Measurements from ENCODE around the gene CLDND1.

The CLDND1 gene

DNA sequence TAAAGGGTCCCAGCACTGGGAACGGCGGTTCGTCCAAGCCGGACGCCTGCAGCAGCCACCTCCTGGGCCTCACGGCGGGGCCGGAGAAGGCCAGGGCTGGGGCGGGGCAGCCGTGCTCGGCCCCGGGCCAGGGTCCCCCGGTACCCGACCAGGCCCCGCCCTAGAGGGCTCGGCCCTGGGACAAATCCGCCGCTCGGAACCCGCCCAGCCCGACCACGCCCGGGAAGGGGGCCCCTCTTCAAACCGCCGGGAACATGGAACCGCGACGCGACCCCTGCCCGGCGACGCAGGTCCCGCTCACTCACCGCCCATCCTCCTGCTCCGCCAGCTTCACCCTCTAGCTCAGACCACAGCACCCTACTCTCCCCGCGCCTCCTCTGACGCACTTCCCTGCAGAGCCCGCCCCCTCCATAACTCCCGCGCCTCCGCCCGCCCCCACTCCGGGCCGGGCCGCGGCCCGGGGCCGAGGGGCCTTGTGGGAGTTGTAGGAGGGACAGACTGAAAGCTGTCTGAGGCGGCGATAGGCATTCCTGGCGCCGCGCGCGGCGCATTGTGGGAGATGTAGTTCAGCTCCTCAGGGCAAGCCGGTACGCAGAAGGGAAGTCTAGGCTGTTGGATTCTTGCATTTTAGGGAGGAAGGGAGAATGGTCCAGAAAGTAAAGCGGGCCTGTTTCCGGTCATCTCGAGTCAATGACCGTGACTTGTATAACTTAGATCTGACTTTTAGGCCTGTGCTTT, at the start of gene CLDND1:
Gene CLDND1 (minus strand): TSS at position 359 of the 738 bp plus-strand sequence. CDS start 1,478 bp downstream, outside the sequence.
- TF ChIP-seq, protein P1, sequence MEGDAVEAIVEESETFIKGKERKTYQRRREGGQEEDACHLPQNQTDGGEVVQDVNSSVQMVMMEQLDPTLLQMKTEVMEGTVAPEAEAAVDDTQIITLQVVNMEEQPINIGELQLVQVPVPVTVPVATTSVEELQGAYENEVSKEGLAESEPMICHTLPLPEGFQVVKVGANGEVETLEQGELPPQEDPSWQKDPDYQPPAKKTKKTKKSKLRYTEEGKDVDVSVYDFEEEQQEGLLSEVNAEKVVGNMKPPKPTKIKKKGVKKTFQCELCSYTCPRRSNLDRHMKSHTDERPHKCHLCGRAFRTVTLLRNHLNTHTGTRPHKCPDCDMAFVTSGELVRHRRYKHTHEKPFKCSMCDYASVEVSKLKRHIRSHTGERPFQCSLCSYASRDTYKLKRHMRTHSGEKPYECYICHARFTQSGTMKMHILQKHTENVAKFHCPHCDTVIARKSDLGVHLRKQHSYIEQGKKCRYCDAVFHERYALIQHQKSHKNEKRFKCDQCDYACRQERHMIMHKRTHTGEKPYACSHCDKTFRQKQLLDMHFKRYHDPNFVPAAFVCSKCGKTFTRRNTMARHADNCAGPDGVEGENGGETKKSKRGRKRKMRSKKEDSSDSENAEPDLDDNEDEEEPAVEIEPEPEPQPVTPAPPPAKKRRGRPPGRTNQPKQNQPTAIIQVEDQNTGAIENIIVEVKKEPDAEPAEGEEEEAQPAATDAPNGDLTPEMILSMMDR (IDR thresholded peaks at IDR 0.05; ENCODE audit: insufficient read depth, low read depth, low read length, missing control alignments), result no peak
- peak within 1 kb of the TSS; percentile 87 for H3K4me3 ChIP-seq (ENCODE audit: low read length)
- DNase-seq (ENCODE audit: low read depth), result peak; percentile 98

DNA sequence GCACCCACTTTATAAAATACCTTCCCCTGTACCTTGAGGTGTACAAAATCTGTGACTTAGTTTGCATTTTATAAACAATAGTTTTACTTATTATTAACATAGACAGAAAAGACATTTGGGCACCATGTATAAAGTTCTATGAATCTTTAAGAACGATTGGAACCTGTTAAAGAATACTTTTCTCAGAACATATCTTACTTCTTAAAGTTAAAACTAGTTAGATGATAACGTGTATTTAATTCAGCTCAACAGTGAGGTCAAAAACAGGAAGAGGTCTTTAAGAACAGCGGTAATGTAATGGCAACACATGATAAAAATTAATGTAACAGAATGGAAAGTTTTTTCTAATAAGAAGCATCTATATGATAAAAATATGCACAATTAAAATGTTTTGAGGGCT, 45.7 kb upstream of the CLDND1 start:
- no peak for DNase-seq (ENCODE audit: low read depth)
- TF ChIP-seq, protein P1 (IDR thresholded peaks at IDR 0.05; ENCODE audit: insufficient read depth, low read depth, low read length, missing control alignments), result no peak
- H3K4me3 ChIP-seq (ENCODE audit: low read length), result no peak overlapping the region

DNA sequence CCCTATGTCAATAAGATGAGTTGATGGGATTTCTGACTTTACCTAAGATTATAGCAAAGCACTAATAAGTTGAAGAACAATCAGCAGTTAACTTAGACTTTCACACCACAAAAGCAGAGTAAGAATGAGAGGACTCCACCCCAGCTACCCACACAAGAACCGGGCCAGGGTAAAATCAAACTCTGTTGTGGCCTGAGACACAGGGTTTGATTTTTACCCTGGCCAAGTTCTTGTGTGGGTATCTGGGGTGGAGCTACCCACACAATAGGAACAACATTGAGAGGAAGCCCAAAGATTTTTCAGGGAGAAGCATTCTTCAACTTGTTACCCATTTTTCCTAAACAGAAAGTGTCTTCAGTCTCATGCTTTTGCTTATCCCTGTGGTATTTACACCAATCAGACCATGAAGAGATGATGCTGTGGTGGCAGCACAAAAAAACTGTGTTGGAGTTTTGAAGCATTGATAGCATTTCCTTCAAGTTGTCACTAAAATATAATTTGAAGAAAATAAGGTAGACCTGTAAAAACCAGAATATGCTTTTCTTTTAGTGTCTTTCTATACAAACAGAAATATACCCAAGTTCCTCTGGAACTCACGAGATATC, 45.1 kb upstream of the CLDND1 start:
- DNase-seq (ENCODE audit: low read depth), result no peak
- no peak overlapping the region for H3K4me3 ChIP-seq (ENCODE audit: low read length)
- TF ChIP-seq, protein P1 (IDR thresholded peaks at IDR 0.05; ENCODE audit: insufficient read depth, low read depth, low read length, missing control alignments), result no peak

DNA sequence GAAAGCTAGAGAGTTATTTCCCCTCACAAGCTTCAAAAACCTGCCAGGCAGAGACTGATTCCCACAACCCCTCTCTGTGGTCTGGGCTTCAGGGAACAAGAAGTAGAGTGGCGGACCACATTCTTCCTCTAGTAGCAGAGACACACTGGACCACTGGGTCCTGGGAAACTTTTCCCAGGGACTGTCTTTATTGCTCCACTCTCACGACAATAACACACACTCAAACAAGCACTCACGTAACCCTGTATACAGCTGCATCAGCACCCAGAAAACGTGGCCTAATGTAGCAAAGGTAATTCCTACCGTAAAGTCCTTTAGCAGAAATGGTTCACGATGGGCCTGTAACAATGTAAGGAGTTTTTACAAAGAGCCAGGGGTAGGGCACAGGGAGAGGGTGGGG, 43.1 kb upstream of the CLDND1 start:
- DNase-seq (ENCODE audit: low read depth), result no peak
- TF ChIP-seq, protein P1 (IDR thresholded peaks at IDR 0.05; ENCODE audit: insufficient read depth, low read depth, low read length, missing control alignments), result no peak
- no peak overlapping the region for H3K4me3 ChIP-seq (ENCODE audit: low read length)

DNA sequence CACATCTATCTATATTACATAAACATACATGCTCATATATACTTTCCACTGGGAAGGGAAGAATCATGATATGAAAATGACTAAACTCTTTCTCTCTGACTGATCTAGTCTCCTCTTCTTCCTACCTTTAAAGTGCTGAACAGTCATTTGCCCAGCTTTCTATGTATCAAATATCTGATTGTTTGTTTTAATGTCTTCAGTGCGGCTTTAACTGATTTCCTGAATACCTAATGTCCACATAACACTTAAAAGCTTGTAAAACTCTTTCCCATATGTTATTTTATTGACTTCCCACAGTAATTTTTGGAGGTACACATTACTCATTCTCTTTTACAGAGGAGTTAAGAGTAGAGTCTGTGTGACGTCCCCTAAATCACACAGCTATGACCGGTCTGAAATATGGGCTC, 42.5 kb upstream of the CLDND1 start:
- TF ChIP-seq, protein P1 (IDR thresholded peaks at IDR 0.05; ENCODE audit: insufficient read depth, low read depth, low read length, missing control alignments), result no peak
- DNase-seq (ENCODE audit: low read depth), result no peak
- no peak overlapping the region for H3K4me3 ChIP-seq (ENCODE audit: low read length)

DNA sequence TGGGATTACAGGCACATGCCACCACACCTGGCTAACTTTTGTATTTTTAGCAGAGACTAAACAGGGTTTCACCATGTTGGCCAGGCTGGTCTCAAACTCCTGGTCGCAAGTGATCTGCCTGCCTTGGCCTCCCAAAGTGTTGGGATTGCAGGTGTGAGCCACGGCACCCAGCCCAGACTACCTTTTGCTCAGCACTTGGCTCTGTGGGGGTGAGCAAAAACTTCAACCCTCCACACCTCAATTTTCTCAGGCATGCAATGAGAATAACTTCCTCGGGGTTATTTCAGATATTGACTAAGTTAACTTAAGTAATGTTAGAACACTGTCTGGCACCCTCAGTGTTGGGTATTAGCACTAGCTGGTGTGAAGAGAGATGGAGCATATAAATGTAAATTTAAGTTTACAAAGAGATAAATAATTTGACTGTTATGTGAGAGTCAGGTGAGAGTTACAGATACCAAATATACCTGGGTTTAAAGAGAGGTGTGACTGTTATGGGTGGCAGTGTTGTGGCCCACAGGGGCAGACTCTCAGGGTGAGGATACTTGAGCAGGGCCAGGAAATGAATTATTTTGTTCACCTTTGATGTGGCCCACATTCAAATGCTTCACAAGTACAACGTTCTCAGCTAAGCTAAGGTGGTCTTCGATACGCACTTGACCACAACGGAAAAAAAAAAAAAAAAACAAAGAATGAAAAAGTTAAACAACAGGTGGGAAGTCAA, 41.7 kb upstream of the CLDND1 start:
- no peak overlapping the region for H3K4me3 ChIP-seq (ENCODE audit: low read length)
- TF ChIP-seq, protein P1 (IDR thresholded peaks at IDR 0.05; ENCODE audit: insufficient read depth, low read depth, low read length, missing control alignments), result no peak
- no peak for DNase-seq (ENCODE audit: low read depth)

Data from epithelial cell of esophagus (primary cell).